Measurements from ENCODE around the gene C1orf159. TPM values are rescaled to one million over a fixed set of nuclear protein-coding genes. Genes with fewer than 3 reads are reported as not detected.
A peak's percentile ranks its signal among the peaks of the same experiment; 100 is the strongest.

C1orf159 gene
- total and polyA plus RNA-seq, 9 of the 15 experiments (the other 6 are each of a cell fraction or from before 2014, with no cell fraction given): 0.28 to 54.9 (median 10.6) TPM

GRCh38 chr1:1116701-1117468, 996 bp upstream of the C1orf159 start (continued):
- TF ChIP-seq TCF7 (IDR thresholded peaks at IDR 0.05; ENCODE audit: borderline replicate concordance): no peak
- no peak for TF ChIP-seq PTBP1 (IDR thresholded peaks at IDR 0.05; ENCODE audit: low read depth, low read length)
- TF ChIP-seq ELK3 (CRISPR knock-in tag; IDR thresholded peaks at IDR 0.05): no peak
- no peak for TF ChIP-seq ETV1 (tag; conservative IDR thresholded peaks at IDR 0.05; ENCODE audit: low read depth)
- no peak for TF ChIP-seq KLF10 (CRISPR knock-in tag; IDR thresholded peaks at IDR 0.05)
- TF ChIP-seq ZFP36 (IDR thresholded peaks at IDR 0.05; ENCODE audit: low read depth, low read length, partially characterized antibody): no peak
- no peak for TF ChIP-seq PURB (CRISPR knock-in tag; IDR thresholded peaks at IDR 0.05; ENCODE audit: low read depth)
- no peak for TF ChIP-seq MAZ (CRISPR knock-in tag; conservative IDR thresholded peaks at IDR 0.05 in 1 of 2, IDR thresholded peaks at IDR 0.05 in 1 of 2)
- no peak for TF ChIP-seq ZNF445 (CRISPR knock-in tag; IDR thresholded peaks at IDR 0.05; ENCODE audit: low read depth)
- no peak for TF ChIP-seq AFF4 (CRISPR knock-in tag; IDR thresholded peaks at IDR 0.05)
- TF ChIP-seq MXD1 (CRISPR knock-in tag; IDR thresholded peaks at IDR 0.05; ENCODE audit: borderline replicate concordance, poor library complexity, severe bottlenecking): no peak
- no peak for TF ChIP-seq KAT2B (IDR thresholded peaks at IDR 0.05; ENCODE audit: low read depth, low read length)
- TF ChIP-seq PHB (CRISPR knock-in tag; IDR thresholded peaks at IDR 0.05): peak; percentile 50; the same call in 1 of the 2 replicates
- no peak for TF ChIP-seq ARID3B (CRISPR knock-in tag; IDR thresholded peaks at IDR 0.05; ENCODE audit: borderline replicate concordance)
- TF ChIP-seq ZBTB9 (CRISPR knock-in tag; IDR thresholded peaks at IDR 0.05): no peak
- TF ChIP-seq ZNF644 (tag; IDR thresholded peaks at IDR 0.05; ENCODE audit: low read depth): no peak
- TF ChIP-seq SMAD4 (CRISPR knock-in tag; conservative IDR thresholded peaks at IDR 0.05): no peak
- TF ChIP-seq ZNF785 (CRISPR knock-in tag; IDR thresholded peaks at IDR 0.05): no peak
- no peak for TF ChIP-seq ZBTB8A (IDR thresholded peaks at IDR 0.05; ENCODE audit: partially characterized antibody)
